AG09309 (cell line): Measurements from ENCODE around the gene ITIH3.

Experiments used
- DNase-seq: peaks from one replicate; pipeline ENCODE4 v3.0.0-alpha.2; 2010; ENCODE audit warnings: low read depth
- H3K4me3 ChIP-seq: 2 replicates; pipeline ENCODE4 v1.5.1; 2011; ENCODE audit warnings: mild to moderate bottlenecking, low read depth, low read length, moderate library complexity; ENCODE audit not compliant: control insufficient read depth
- CTCF ChIP-seq: IDR thresholded peaks from 2 replicates; pipeline ENCODE4 v1.5.1; 2011; ENCODE audit warnings: mild to moderate bottlenecking, low read depth, low read length, inconsistent platforms; ENCODE audit not compliant: insufficient read depth, control insufficient read depth; ENCODE audit errors: missing control alignments

The ITIH3 gene

DNA sequence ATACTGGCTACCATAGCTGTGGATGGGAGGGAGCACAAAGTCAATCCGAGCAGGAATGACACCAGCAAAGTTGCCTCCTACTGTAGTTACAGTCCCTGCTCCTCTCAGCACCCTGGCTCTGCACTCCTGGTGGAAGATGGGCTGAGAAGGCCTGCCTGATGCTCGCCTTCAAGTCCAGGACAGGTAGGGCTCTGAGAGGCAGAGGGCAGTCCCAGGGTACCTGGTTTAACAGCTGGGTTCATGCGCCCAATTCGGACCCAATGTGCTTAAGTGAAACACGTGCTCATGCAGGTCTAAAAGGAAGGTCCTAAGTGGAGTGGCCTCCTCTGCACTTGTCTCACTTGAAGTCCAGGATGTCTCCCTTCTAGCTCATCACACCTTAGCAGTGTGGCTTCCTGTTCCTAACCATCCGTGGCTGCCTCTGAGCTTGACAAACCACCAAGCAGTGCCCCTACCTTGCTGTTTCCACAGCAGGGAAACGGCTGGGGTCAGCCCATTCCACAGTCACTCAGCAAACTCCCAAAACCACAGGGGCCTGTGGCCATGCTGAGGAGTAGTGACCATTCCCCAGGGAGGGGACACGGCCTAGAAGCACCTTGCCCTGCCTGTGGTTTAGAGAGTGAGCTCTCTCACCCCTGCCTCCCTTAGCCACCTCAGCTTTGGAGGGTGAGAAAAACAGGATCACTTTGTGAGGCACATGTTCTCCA is 44.1 kb downstream of the ITIH3 start:
- no peak for TF ChIP-seq CTCF
- H3K4me3 ChIP-seq = no peak overlapping the region
- DNase-seq = no peak

DNA sequence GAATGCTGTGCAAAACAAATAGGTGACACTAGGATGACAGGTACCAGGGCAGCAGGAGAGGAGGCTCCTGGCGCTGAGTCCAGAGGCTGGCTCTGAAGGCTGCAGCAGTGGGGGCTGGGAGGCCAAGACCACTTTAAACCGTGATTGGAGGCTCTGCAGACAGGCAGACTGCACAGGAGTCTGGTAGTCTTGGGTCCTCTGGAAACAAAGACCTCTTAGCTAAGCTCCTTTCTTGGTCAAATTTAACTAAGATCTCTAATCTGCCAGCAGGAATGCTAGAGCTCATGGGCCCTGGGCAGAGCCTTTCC is 44.6 kb downstream of the ITIH3 start:
- no peak for DNase-seq
- no peak for TF ChIP-seq CTCF
- no peak overlapping the region for H3K4me3 ChIP-seq

DNA sequence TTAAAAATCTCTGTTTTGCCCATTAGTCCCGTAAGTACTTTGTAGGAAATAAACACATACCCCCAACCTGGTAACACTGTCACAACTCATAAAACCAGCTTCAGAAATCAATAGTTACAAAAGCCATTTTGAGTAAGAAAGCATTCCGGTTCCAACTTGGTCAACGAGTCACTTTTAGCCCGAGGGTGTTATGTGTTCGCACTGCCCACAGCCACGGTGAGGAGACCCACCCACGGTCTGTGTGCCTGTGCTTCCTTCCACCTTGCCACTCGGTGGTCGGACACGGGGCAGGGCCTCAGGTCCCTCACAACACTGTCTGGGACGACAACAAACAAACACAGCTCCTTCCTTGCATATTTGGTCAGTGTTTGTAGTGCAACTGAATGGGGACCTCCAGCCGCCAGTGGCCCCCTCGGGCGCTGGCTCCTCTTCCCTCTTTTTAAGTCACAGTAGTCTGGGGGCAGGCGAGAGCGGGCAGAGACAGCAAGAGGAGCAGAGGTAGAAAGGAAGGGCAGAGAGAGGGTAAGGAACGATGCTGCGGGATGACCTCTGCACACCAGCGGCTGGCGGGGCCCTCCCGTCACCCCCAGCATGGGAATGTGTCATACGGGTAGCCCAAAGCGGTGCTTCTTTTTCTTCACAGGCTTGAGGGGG is 45.4 kb downstream of the ITIH3 start:
- TF ChIP-seq CTCF = no peak
- DNase-seq = no peak
- H3K4me3 ChIP-seq = no peak overlapping the region

DNA sequence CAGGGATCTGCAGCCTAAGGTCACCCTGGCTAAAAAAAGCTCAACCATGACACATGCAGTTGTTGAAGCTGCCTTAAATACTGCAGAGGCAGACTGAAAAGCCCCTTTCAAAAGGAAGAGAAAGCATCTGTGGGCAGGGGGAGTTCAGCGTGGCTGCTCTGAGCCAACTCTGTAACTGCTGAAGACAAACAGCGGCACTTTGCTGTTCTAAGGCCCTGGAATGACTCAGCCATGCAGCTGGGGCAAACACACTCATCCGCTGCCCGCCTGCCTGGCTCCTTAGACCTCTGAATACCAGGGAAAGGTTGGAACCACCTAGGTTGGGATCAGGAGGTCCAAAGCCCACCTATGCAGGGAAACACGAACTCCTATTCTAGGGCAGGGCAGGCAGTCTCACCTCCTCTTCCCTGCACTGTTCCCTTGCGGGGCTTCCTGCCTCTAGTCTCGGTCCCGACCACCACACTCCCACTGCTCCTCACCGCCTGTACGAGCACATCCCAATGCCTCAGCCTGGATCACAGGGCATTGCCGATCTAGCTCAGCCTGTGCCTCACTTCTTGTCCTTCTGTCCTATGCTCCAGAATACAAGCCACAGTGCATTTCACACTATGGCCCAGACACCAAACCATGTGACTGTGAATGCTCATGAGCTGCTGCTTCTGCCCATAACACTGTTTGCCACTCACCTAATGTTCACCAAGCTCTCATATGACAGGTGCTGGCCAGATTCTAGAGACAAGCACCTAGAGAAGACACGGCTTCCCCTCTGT is 46.8 kb downstream of the ITIH3 start:
- DNase-seq = no peak
- H3K4me3 ChIP-seq = no peak overlapping the region
- TF ChIP-seq CTCF = no peak

DNA sequence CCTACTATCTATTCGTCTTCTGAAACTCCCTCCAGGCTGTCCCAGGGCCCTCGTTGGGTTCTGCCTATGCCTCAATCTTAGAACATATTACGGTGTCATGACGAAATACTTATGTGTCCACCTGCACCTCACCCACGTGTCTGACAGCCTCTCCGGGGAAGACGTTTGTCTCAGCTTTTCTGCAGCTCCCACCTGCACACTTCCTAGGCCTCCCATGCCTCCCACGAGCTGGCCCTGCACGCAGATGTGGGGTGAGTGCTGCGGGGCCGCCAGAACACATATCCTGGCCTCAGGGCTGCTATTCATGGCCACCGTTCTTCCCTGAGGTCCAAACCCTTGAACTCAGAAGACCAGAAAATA is 47.4 kb downstream of the ITIH3 start:
- DNase-seq = no peak
- no peak overlapping the region for H3K4me3 ChIP-seq
- no peak for TF ChIP-seq CTCF

GRCh38 chr3:52842424-52842823 is 47.8 kb downstream of the ITIH3 start:
- no peak overlapping the region for H3K4me3 ChIP-seq
- DNase-seq = no peak
- TF ChIP-seq CTCF = no peak
